ENCODE results near the gene ALDH6A1. TPM values are rescaled to one million over a fixed set of nuclear protein-coding genes. Genes with fewer than 3 reads are reported as not detected.

ALDH6A1 gene
- total and polyA plus RNA-seq, 2 of the 8 experiments (the other 6 are each of a cell fraction or from before 2014, with no cell fraction given), result 12.1 to 28.7 TPM

Other genes with a start within 250 kb of the ALDH6A1 start
- 14.0 and 17.5 TPM in 2 replicates for gene PTGR2, start 232.6 kb downstream of the ALDH6A1 start, total RNA-seq (2021; fragmentation: NEBNext Ultra II Directional; extraction: Animal tissue kit (Norgen Biotek cat#: 25700))
- 3.1 and 6.0 TPM in 2 replicates for gene PTGR2, start 232.6 kb downstream of the ALDH6A1 start, polyA plus RNA-seq (2011; rRNA removed)
- 18.9 and 19.1 TPM in 2 replicates for gene ZNF410, start 197.6 kb downstream of the ALDH6A1 start, total RNA-seq (2021; fragmentation: NEBNext Ultra II Directional; extraction: Animal tissue kit (Norgen Biotek cat#: 25700))
- 6.3 and 11.2 TPM in 2 replicates for gene ZNF410, start 197.6 kb downstream of the ALDH6A1 start, polyA plus RNA-seq (2011; rRNA removed)
- 0.21 and 0.32 TPM in 2 replicates for gene FAM161B, start 134.4 kb downstream of the ALDH6A1 start, total RNA-seq (2021; fragmentation: NEBNext Ultra II Directional; extraction: Animal tissue kit (Norgen Biotek cat#: 25700))
- 0.09 and 0.14 TPM in 2 replicates for gene FAM161B, start 134.4 kb downstream of the ALDH6A1 start, polyA plus RNA-seq (2011; rRNA removed)
- 8.8 and 9.5 TPM in 2 replicates for gene COQ6, start 134.2 kb downstream of the ALDH6A1 start, total RNA-seq (2021; fragmentation: NEBNext Ultra II Directional; extraction: Animal tissue kit (Norgen Biotek cat#: 25700))
- 13.1 and 15.5 TPM in 2 replicates for gene COQ6, start 134.2 kb downstream of the ALDH6A1 start, polyA plus RNA-seq (2011; rRNA removed)
- 4.8 and 6.5 TPM in 2 replicates for gene ENTPD5, start 65.2 kb downstream of the ALDH6A1 start, total RNA-seq (2021; fragmentation: NEBNext Ultra II Directional; extraction: Animal tissue kit (Norgen Biotek cat#: 25700))
- 3.5 and 5.0 TPM in 2 replicates for gene ENTPD5, start 65.2 kb downstream of the ALDH6A1 start, polyA plus RNA-seq (2011; rRNA removed)
- gene BBOF1, start 65.1 kb downstream of the ALDH6A1 start, total RNA-seq (2021; fragmentation: NEBNext Ultra II Directional; extraction: Animal tissue kit (Norgen Biotek cat#: 25700)), result 0.42 and 0.60 TPM in 2 replicates
- gene BBOF1, start 65.1 kb downstream of the ALDH6A1 start, polyA plus RNA-seq (2011; rRNA removed), result 0.13 and 0.26 TPM in 2 replicates
- gene LIN52, start 503 bp upstream of the ALDH6A1 start, total RNA-seq (2021; fragmentation: NEBNext Ultra II Directional; extraction: Animal tissue kit (Norgen Biotek cat#: 25700)), result 11.3 and 11.6 TPM in 2 replicates
- 4.7 and 6.8 TPM in 2 replicates for gene LIN52, start 503 bp upstream of the ALDH6A1 start, polyA plus RNA-seq (2011; rRNA removed)
- 0.22 and 0.27 TPM in 2 replicates for gene VSX2, start 155.0 kb upstream of the ALDH6A1 start, total RNA-seq (2021; fragmentation: NEBNext Ultra II Directional; extraction: Animal tissue kit (Norgen Biotek cat#: 25700))
- gene VSX2, start 155.0 kb upstream of the ALDH6A1 start, polyA plus RNA-seq (2011; rRNA removed), result 0.08 and 0.24 TPM in 2 replicates
- 84.8 and 97.7 TPM in 2 replicates for gene ABCD4, start 218.5 kb upstream of the ALDH6A1 start, total RNA-seq (2021; fragmentation: NEBNext Ultra II Directional; extraction: Animal tissue kit (Norgen Biotek cat#: 25700))
- gene ABCD4, start 218.5 kb upstream of the ALDH6A1 start, polyA plus RNA-seq (2011; rRNA removed), result 47.9 and 99.4 TPM in 2 replicates